NCI-H146 (cell line): ENCODE measurements around the gene PLA2G2E.
"Not testable (repeated sequence)": the region's sequence is repeated elsewhere in the genome, so short reads cannot be mapped to it uniquely, and the experiment has no call there.

ENCODE experiments used
- DNase-seq: peaks from one replicate; lab custom pipeline; 2025; lab: John Stamatoyannopoulos, UW

PLA2G2E gene

GRCh38 chr1:19882111-19883071 lies 41.0 kb downstream of the PLA2G2E start, which contains the start of gene OTUD3:
Gene OTUD3, plus strand, starts transcription at chr1:19882395. Its CDS starts 119 bp downstream, at chr1:19882514.
- DNase-seq = peak; percentile 95

- not testable (repeated sequence) for DNase-seq
Measured at GRCh38 chr1:19880841-19881240, 42.6 kb downstream of the PLA2G2E start.

GRCh38 chr1:19879661-19880060 lies 43.8 kb downstream of the PLA2G2E start:
- no peak for DNase-seq

GRCh38 chr1:19879227-19879626 lies 44.2 kb downstream of the PLA2G2E start:
- DNase-seq = no peak

- no peak for DNase-seq
Measured at GRCh38 chr1:19878637-19878985, 44.8 kb downstream of the PLA2G2E start.

DNA sequence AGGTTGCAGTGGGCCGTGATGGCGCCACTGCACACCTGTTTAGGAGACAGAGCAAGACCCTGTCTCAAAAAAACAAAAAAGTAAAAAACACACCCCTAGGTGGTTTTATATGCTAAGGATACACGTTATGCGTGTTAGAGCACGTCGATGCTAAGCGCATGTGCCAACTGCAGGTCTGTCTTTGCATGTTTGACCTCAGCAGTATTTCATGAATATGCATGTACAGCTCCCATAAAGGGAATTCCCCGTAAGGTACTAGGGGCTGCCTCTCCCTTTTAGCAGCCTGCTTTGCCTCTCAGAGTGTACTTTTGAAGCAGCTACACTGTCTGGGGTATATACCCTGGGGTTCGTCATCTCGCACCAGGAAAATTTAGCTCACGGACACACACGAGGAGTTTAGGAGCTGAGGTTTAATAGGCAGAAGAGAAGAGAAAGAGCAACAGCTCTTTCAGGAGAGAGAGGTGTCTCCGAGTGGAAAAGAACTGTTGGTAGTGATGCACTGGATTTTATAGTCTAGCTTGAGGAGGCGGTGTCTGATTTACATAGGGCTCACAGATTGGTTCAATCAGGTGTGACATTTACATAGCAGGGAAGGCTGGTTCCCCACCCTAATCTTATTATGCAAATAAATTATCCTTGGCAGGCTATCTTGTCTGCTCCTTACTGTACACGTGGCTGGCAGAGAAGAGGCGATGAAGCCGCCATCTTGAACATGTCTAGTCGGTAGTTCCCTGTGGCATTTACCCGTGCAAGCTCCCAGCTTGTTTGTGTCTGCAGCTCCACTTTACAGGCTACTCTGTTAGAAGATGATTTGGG lies 45.4 kb downstream of the PLA2G2E start:
- peak; percentile 74 for DNase-seq

DNA sequence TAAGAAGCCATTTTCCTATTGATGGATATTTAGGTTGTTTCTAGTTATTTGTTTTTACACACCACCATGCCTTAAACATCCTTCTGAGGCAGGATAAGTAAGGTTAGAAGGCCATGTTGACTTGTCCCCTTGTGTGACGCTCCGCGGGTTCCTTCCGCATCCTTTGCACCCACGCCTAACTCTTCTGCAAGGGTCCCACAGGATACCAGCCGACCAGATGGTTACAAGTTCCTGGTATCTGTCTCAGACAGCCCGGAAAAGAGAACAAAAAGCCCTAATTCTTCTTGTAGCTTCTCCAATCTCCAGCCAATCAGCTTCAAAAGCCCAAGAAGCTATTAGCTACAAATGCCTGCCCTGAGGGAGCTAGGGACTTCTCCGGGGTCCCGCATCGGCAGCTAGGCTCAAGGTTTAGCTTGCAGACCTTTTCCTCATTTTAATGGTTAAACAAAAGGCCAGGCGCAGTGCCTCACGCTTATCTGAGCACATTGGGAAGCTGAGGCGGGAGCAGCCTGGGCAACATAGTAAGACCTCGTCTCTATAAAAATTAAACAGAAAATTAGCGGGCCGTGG lies 46.2 kb downstream of the PLA2G2E start:
- DNase-seq = no peak

DNA sequence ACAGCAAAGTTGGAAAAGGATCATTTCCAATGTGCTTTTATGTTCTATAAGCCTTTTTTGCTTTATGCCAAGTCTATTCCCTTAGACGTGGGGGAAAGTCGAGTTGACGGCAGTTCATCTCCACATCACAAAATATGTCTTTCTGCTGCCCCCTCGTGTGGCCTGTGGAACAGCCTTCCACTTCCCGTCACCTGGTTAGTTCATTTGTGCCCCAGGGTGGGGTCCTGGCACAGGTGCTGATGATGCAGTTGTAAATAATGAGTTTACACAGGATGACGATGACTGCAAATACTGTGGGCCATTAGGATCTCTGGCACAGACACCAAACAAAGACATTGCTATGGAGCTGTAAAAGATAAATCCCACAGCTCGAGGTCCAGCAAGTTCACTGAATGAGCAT lies 51.2 kb downstream of the PLA2G2E start:
- peak; percentile 93 for DNase-seq
